Adrenal gland (tissue), 5 donors: Measurements from ENCODE around the gene CAMKK1.

ENCODE experiments used
- CTCF ChIP-seq, 6 experiments: fragments of 450-650 bp in 4 of 6; fragments of 200-600 bp in 2 of 6; sonication (generic) in 1 of 6; IDR thresholded peaks; 1 replicate in 5 of 6; 2 replicates in 1 of 6; pipeline versions ENCODE4 v1.5.1 to v1.8.0; 2016 to 2021; ENCODE audit warnings: antibody characterized with exemption in 6 of 6, mild to moderate bottlenecking in 2 of 6, moderate library complexity in 1 of 6
- POLR2A ChIP-seq, 2 donors: fragments of 450-650 bp; IDR thresholded peaks; one replicate each; pipeline ENCODE4 v1.6.1; 2017; ENCODE audit warnings: antibody characterized with exemption in 2 of 2, mild to moderate bottlenecking in 2 of 2, moderate library complexity in 1 of 2
- donor health status: DM: no; HTN: no; CAD: no.

GRCh38 chr17:3815122-3815521, 77.7 kb downstream of the CAMKK1 start:
- TF ChIP-seq CTCF (IDR thresholded peaks at IDR 0.05) (no peak), POLR2A (IDR thresholded peaks at IDR 0.05) (no peak)
